ENCODE results near the gene SORD. TPM values are rescaled to one million over a fixed set of nuclear protein-coding genes. Genes with fewer than 3 reads are reported as not detected.

Gene SORD
- total RNA-seq, 1 experiment from 2014 or later = 116 TPM

GRCh38 chr15:45087513-45087912, 64.5 kb downstream of the SORD start (continued):
- TF ChIP-seq CTCF (IDR thresholded peaks at IDR 0.05 in 2 of 3, conservative IDR thresholded peaks at IDR 0.05 in 1 of 3; ENCODE audit: borderline replicate concordance in 1 of 3, insufficient read depth in 1 of 3, low read depth in 2 of 3, low read length in 2 of 3) (no peak), ZFX (IDR thresholded peaks at IDR 0.05) (no peak), ZNF274 (IDR thresholded peaks at IDR 0.05; ENCODE audit: low read depth, low read length) (no peak), EZH2 (IDR thresholded peaks at IDR 0.05) (no peak), SP1 (IDR thresholded peaks at IDR 0.05; ENCODE audit: low read depth) (no peak)
- TF ChIP-seq, protein P1, sequence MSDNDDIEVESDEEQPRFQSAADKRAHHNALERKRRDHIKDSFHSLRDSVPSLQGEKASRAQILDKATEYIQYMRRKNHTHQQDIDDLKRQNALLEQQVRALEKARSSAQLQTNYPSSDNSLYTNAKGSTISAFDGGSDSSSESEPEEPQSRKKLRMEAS (IDR thresholded peaks at IDR 0.05) = no peak

DNA sequence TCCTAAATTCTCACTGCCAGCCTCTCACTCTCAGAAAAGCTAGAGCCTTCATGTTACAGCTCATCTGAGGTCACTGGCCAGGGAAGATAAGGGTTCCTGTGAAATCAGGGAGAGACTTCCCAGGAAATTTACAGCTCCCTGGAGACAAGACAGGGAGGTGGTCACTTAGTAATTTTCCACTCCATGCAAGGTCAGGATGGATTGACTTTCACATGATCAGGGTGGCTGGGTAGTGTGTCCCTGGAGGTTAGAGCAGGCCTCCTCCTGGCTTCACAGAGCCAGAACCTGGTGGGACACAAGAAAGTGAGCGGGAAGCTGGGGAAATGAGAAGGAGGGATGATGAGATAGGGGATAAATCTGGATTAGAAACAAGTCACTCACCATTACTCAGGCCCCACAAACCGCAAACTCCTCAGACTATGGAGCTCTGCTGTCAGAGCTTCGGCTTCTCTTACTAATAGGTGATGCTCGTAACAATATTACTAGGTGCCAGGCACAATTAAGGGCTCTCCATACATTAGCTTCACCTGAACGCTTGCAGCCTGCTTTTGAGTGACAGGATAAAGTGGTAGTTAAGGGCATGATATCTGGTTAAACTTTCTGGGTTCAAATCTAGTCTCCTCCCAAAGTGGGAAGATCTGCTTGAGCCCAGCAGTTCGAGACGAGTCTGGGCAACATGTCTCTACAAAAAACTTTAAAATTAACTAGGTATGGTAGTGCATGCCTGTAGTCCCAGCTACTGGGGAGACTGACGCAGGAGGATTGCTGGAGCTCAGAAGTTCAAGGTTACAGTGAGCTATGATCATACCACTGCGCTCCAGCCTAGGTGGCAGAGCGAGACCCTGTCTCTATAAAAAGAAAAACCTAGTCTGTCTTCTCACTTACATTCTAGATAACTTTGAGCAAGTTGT, 66.1 kb downstream of the SORD start:
- CTCF ChIA-PET = no interaction called here
- Histone ChIP-seq H4K20me1 (ENCODE audit: insufficient read depth) (no peaks in the 10 kb centered on the region), H3K27ac (ENCODE audit: low read depth, low read length) (no peak overlapping the region), H3K4me3 (replicated peaks in 1 of 2; ENCODE audit: low read depth in 1 of 2, low read length in 2 of 2) (no peak overlapping the region), H3K4me1 (ENCODE audit: control insufficient read depth in 1 of 2, insufficient read depth in 2 of 2, low read length in 2 of 2) (peaks cover 0 to 7% of the 10 kb centered on the region in 2 experiments; a peak in 1 of 4 replicates), H2AFZ (ENCODE audit: low read depth, low read length, poor library complexity, severe bottlenecking) (no peak overlapping the region), H3K9me2 (ENCODE audit: insufficient read depth) (no peaks in the 10 kb centered on the region), H3K36me3 (ENCODE audit: control insufficient read depth in 1 of 2, insufficient read depth in 2 of 2, low read length in 2 of 2) (no peaks in the 10 kb centered on the region), H3K9me3 (ENCODE audit: control insufficient read depth in 1 of 2, insufficient read depth in 1 of 2, low read depth in 1 of 2, low read length in 2 of 2) (no peaks in the 10 kb centered on the region), H3K27me3 (ENCODE audit: insufficient read depth, low read length) (peaks cover 14% of the 10 kb centered on the region; the same call in 1 of the 2 replicates), H3K4me2 (ENCODE audit: low read length) (no peak overlapping the region), H3K9ac (ENCODE audit: low read length) (no peak overlapping the region), H3K79me2 (ENCODE audit: insufficient read depth, low read length) (no peaks in the 10 kb centered on the region)
- POLR2A ChIA-PET = no interaction called here
- RAD21 ChIA-PET (ENCODE audit: low non-redundant PET in 1 of 2, low total read pairs in 2 of 2, uncharacterized antibody in 2 of 2, unreplicated experiment in 2 of 2) = no interaction called here
- intact Hi-C loops (cut with micrococcal nuclease) = no loop called here
- BruUV-seq (replicated peaks) = no TSS peak
- ATAC-seq (no peak), DNase-seq (ENCODE audit: low read depth, low spot score) (no peak)
- TF ChIP-seq SRF (IDR thresholded peaks at IDR 0.05; ENCODE audit: low read depth) (no peak), POLR2AphosphoS5 (IDR thresholded peaks at IDR 0.05; ENCODE audit: low read depth, low read length) (no peak), YY1 (IDR thresholded peaks at IDR 0.05; ENCODE audit: extremely low read depth, insufficient replicate concordance, low read depth, low read length) (no peak), CEBPB (IDR thresholded peaks at IDR 0.05; ENCODE audit: low read depth) (no peak), REST (IDR thresholded peaks at IDR 0.05; ENCODE audit: low read depth) (no peak), POLR2A (IDR thresholded peaks at IDR 0.05; ENCODE audit: borderline replicate concordance, extremely low read depth, insufficient read depth, insufficient read length) (no peak), SP1 (IDR thresholded peaks at IDR 0.05; ENCODE audit: low read depth) (no peak), TCF7L2 (IDR thresholded peaks at IDR 0.05; ENCODE audit: borderline replicate concordance, extremely low read depth, insufficient read depth, insufficient read length) (no peak), CTCF (IDR thresholded peaks at IDR 0.05 in 2 of 3, conservative IDR thresholded peaks at IDR 0.05 in 1 of 3; ENCODE audit: borderline replicate concordance in 1 of 3, insufficient read depth in 1 of 3, low read depth in 2 of 3, low read length in 2 of 3) (no peak)
- TF ChIP-seq, protein P1 (IDR thresholded peaks at IDR 0.05) = no peak

Measured in HCT116 (cell line).